GM12865 (cell line): Measurements from ENCODE around the gene VWF.

Experiments
- DNase-seq: peaks from one replicate; pipeline ENCODE4 v3.0.0; 2010; ENCODE audit warnings: low read depth
- H3K4me3 ChIP-seq: 2 replicates; pipeline ENCODE4 v1.5.1; 2011; ENCODE audit warnings: mild to moderate bottlenecking, low read depth, low read length, control low read depth
- TF ChIP-seq, protein P1 (sequence below): IDR thresholded peaks from 2 replicates; pipeline ENCODE4 v1.5.1; 2011; ENCODE audit warnings: low read length, control low read depth, low read depth, inconsistent platforms; ENCODE audit not compliant: insufficient read depth; ENCODE audit errors: missing control alignments

Gene VWF

DNA sequence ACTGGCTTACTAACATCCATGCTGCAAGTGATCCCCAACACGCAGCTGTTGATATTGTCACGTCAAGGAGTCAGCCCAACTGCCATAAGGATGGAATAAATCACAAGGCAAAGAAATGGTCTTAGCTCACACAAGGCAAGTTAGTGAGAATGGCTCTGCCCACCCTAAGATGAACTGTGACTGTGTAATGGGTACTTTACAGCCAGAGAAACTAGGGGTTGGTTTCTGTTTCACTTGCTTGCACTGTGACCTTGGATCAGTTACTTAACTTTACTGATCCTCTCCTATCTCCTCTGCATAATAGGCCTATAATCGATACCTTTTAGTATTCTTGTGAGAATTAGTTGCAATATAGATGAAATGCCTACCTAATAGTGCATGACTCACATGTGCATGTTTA is 127.2 kb downstream of the VWF start:
- no peak for DNase-seq
- no peak overlapping the region for H3K4me3 ChIP-seq
- TF ChIP-seq, protein P1, sequence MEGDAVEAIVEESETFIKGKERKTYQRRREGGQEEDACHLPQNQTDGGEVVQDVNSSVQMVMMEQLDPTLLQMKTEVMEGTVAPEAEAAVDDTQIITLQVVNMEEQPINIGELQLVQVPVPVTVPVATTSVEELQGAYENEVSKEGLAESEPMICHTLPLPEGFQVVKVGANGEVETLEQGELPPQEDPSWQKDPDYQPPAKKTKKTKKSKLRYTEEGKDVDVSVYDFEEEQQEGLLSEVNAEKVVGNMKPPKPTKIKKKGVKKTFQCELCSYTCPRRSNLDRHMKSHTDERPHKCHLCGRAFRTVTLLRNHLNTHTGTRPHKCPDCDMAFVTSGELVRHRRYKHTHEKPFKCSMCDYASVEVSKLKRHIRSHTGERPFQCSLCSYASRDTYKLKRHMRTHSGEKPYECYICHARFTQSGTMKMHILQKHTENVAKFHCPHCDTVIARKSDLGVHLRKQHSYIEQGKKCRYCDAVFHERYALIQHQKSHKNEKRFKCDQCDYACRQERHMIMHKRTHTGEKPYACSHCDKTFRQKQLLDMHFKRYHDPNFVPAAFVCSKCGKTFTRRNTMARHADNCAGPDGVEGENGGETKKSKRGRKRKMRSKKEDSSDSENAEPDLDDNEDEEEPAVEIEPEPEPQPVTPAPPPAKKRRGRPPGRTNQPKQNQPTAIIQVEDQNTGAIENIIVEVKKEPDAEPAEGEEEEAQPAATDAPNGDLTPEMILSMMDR = no peak

DNA sequence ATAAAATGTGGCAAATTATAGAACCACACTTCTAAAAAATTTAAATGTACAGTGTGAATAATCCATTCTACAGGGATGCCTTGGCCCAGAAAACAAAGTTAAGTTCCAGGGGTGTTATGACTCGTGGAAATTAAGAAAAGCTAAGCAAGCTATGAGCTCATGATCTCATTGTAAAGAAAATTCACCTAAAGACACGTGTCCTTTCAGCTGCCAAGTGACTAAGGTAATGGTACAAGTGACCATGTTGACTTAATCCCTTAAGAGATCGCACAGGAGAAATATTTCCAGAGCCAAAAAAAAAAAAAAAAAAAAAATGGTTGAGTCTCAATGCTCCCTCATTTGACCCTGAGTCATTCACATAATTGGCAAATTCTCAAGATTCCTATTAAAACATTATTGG is 128.0 kb downstream of the VWF start:
- TF ChIP-seq, protein P1 = no peak
- H3K4me3 ChIP-seq = no peak overlapping the region
- no peak for DNase-seq

DNA sequence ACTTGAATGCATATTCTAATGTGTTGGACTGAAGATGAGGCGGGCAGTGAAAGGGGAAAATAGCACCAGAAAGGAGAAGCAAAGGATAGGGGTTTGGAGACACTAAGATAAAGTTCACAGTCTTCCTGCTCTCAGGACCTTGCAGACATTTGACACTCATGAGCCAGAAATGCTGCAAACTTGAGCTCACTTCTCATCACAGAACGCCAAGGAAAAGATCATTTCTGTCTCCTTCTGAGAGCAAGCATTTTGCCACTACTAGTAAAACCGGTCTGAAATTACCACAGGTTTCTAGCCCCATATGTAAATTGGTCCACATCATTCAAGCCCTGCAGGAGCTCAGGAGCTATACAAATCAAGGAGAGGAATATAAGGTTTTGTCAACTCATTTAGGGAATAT is 134.8 kb downstream of the VWF start:
- no peak for DNase-seq
- no peak overlapping the region for H3K4me3 ChIP-seq
- TF ChIP-seq, protein P1 = no peak

DNA sequence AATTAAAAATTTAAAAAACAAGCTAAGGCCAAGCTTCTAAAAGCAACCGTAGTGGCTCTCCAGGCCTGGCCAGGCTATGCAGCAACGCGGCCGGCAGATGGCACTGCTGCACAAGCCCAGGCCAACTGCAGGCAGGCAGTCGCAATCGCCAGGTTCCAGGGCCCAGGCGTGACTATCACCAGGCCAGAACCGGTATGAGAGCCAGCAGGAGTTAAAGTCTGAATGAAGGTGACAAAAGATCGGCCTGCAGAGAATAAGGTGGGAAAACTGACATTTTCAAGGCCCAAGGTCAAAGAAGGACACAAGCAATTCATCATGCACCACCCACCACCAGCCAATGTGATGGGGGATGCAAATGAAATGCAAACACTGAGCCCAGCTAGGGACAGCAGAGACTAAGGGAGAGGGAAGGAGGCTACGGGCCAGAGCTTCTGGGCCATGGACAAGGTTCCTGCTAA is 135.8 kb downstream of the VWF start:
- TF ChIP-seq, protein P1 = peak; percentile 93
- H3K4me3 ChIP-seq = no peak overlapping the region
- DNase-seq = peak; percentile 74

DNA sequence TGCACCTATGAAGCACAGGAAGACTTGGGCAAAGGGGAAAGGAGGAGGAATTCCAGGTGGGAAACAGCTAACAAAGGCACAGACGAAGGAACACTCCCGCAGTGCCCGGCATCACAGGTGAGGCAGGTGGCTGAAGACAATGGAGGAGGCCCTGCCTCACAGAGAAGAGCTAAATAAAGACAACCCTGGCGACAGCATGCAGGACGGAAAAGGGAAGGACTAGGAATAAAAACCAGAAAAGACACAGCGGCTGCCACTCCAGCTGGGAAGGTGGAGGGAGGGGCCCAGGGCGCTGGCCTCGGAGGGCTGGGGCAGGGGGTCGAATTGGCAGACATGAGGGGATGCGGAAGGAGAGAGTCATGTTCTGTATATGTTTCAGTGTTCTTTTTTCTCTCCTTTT is 136.4 kb downstream of the VWF start:
- no peak overlapping the region for H3K4me3 ChIP-seq
- TF ChIP-seq, protein P1 = no peak
- no peak for DNase-seq

DNA sequence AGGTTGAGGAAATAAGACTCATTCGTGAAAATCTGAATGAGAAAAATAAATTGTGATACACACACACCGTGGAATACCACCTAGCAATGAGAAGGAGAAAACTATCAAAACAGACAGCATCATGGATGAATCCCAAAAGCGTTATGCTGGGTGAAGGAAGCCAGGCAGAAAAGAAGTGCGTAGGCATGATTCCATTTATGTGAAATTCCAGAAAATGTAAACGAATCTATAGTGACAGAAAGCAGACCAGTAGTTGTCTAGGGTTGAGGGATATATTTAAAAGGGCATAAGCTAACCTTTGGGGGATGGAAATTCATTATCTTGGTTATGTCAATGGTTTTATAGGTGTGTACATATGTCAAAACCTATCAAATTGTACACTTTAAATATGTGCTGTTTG is 136.9 kb downstream of the VWF start:
- H3K4me3 ChIP-seq = no peak overlapping the region
- TF ChIP-seq, protein P1 = no peak
- no peak for DNase-seq

DNA sequence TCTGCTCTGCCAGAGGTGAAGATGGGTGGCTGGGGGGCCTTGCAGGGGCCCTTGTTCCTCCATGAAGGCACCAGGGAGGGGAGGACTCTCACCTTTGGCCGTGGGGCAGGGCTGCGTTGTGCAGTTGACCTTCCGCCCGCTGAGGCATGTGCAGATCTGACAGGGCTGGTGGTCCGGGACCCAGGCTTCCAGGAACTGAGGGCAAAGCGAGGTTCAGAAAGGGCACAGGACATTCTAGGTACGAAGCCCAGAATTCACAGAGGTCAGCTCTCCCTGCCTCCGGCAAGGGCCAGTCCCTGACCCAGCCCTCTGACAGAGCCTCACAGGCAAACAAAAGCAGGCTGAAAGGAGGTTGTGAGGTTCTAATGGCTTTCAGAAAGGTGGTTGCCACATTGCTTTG is 139.0 kb downstream of the VWF start:
- TF ChIP-seq, protein P1 = no peak
- no peak overlapping the region for H3K4me3 ChIP-seq

More for the DNA sequence above, 139.0 kb downstream of the VWF start:
- DNase-seq = no peak
